IPS-18c (cell line): ENCODE data around the gene ERN2.

Experiments
- H3K4me3 ChIP-seq: 2 replicates; pipeline ENCODE4 v1.7.0; 2013; ENCODE audit warnings: low read depth, mild to moderate bottlenecking, low read length, moderate library complexity; ENCODE audit not compliant: insufficient read depth
- H3K9me3 ChIP-seq: one replicate; pipeline ENCODE4 v1.6.1; 2013; ENCODE audit warnings: mild to moderate bottlenecking, low read length, moderate library complexity; ENCODE audit not compliant: control insufficient read depth, insufficient read depth

The ERN2 gene

GRCh38 chr16:23670137-23670776, 42.8 kb downstream of the ERN2 start:
- Histone ChIP-seq H3K9me3 (no peaks in the 10 kb centered on the region), H3K4me3 (no peak overlapping the region)

GRCh38 chr16:23668873-23669272, 44.1 kb downstream of the ERN2 start:
- H3K4me3 ChIP-seq = no peak overlapping the region
- no peaks in the 10 kb centered on the region for H3K9me3 ChIP-seq

GRCh38 chr16:23668225-23668624, 44.8 kb downstream of the ERN2 start:
- Histone ChIP-seq H3K4me3 (no peak overlapping the region), H3K9me3 (no peaks in the 10 kb centered on the region)

DNA sequence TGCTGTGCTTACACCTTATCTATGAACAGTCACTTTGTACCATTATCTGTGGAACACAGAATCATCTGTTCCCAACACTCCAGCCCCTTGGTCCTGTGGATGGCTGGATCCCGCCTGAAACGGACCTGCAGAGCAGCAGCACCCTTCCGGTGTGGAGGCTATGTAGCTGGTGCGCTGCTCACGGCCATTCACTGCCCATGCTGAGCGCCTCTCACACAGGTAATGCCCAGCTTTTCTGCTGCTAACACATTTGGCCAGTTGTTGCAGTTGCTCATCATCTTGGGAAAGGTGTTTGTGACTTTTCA, 45.7 kb downstream of the ERN2 start:
- Histone ChIP-seq H3K4me3 (no peak overlapping the region), H3K9me3 (no peaks in the 10 kb centered on the region)

DNA sequence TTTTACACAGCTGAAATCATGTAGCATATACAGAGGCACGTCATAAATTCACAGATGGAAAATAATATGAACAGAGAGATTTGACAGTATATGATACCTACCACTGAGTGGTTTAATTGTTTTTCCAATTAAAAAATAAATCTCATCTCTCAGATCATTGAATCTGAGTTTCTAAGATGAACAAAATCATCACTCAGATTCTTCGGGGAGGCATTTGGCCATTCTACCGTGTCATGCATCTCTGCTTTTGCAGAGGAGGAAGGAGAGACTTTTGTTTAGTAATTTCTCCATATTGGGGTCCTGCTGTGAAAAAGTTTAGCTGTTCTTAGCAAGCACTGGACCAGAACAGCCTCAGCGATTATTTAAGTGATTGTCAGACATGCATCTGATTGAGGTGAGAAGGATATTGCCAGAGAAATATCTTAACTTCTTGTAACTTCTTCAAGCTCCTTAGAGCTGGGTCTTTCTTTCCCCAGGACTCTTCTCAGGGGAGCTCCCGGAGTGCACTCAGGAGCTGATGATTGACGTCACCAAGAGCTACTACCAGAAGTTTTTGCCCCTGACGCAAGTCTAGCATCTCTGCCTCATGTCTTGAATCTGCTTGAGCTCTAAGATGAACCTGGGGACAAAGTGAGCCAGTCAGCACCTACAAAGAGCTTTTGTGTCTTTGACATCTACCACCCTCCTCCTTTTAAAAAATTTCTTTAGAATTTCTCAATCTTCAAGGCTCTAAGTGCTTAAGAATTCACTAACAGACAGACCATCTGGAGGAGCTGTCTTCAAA, 46.3 kb downstream of the ERN2 start:
- Histone ChIP-seq H3K9me3 (no peaks in the 10 kb centered on the region), H3K4me3 (no peak overlapping the region)

GRCh38 chr16:23663918-23664317, 49.1 kb downstream of the ERN2 start:
- Histone ChIP-seq H3K4me3 (no peak overlapping the region), H3K9me3 (no peaks in the 10 kb centered on the region)

- Histone ChIP-seq H3K4me3 (no peak overlapping the region), H3K9me3 (no peaks in the 10 kb centered on the region)
Observed at GRCh38 chr16:23651943-23652468, 61.0 kb downstream of the ERN2 start.

GRCh38 chr16:23650674-23651416, 62.2 kb downstream of the ERN2 start:
- no peaks in the 10 kb centered on the region for H3K9me3 ChIP-seq
- H3K4me3 ChIP-seq = no peak overlapping the region

DNA sequence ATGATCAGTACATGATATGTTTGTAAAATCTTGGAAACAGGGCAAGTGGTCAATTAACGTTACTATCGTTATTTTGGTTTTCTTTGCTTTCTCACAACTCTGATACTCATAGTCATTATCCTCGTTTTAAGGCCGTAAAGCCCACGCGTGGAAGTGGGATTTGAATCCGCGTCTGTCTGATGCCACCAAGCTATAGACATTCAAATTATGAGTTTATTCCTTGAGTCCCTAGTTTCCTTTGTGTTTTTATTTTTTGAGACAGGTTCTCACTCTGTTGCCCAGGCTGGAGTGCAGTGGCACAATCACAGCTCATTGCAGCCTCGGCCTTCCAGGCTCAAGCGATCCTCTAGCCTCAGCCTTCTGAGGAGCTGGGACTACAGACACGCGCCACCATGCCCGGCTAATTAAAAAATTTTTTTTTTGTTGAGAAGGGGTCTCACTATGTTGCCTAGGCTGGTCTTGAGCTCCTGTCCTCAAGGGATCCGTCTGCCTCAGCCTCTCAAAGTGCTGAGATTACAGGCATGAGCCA, 70.7 kb downstream of the ERN2 start:
- Histone ChIP-seq H3K4me3 (peak overlapping the region; percentile 97), H3K9me3 (no peaks in the 10 kb centered on the region)

DNA sequence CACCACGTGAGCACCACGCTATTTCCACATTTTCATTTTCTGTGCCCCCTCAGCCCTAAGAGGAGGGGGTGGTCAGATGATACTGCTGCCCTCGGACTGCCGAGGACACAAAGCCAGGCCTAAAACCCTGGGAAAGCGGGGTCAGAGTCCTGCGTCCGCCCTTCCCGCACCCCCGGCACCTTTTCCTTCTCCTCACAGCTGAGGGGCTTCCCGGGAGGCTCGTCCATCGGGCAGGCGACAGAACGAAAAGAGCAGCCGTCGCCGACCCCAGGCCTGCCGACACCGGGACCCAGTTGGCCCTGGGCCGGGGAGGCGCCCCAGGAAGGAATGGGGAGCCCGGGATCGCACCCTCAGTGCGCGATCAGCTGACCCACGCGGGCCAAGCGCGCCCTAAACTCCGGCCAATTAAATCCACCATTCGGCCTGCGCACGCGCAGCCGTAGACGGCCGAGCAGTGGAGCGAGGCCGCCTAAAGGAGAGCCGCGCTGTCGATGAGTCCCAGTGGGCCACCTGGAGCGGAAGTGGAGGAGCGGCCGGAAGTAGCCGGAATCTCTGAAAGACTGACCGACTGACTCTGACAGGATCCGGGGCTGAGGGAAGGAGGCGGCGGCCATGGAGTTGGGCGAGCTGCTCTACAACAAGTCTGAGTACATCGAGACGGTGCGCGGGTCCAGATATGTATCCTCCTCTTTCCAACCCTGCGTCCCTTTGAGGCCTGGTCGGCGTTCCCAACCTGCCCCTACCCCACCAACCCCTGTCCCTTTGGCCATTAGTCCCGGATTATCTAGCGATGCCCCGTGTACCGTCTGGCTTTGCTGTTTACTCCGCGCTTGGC, 71.9 kb downstream of the ERN2 start, which contains the start of the genes DCTN5 and PALB2:
TSS of gene DCTN5 (plus strand) at position 536 of the 835 bp plus-strand sequence. CDS start at position 613, 77 bp downstream.
TSS of gene PALB2 (minus strand) at position 380 of the 835 bp plus-strand sequence. CDS start at position 227, 153 bp downstream.
- Histone ChIP-seq H3K4me3 (peak within 1 kb of the TSS; percentile 97), H3K9me3 (no peaks in the 10 kb centered on the region)

- Histone ChIP-seq H3K4me3 (peak overlapping the region; percentile 97), H3K9me3 (no peaks in the 10 kb centered on the region)
Observed at GRCh38 chr16:23640615-23640930, 72.4 kb downstream of the ERN2 start.
